Activated CD4-positive, CD25-positive, alpha-beta regulatory T cell treated with anti-CD3 and anti-CD28 coated beads, Interleukin-2, amount 50 U/mL, for 72 hours (primary cell): ENCODE results near the gene PDZK1.
"Not testable (repeated sequence)": the region's sequence is repeated elsewhere in the genome, so short reads cannot be mapped to it uniquely, and the experiment has no call there.

ENCODE experiments used
- DNase-seq: peaks from one replicate; pipeline ENCODE4 v3.0.0; 2021

PDZK1 gene

DNA sequence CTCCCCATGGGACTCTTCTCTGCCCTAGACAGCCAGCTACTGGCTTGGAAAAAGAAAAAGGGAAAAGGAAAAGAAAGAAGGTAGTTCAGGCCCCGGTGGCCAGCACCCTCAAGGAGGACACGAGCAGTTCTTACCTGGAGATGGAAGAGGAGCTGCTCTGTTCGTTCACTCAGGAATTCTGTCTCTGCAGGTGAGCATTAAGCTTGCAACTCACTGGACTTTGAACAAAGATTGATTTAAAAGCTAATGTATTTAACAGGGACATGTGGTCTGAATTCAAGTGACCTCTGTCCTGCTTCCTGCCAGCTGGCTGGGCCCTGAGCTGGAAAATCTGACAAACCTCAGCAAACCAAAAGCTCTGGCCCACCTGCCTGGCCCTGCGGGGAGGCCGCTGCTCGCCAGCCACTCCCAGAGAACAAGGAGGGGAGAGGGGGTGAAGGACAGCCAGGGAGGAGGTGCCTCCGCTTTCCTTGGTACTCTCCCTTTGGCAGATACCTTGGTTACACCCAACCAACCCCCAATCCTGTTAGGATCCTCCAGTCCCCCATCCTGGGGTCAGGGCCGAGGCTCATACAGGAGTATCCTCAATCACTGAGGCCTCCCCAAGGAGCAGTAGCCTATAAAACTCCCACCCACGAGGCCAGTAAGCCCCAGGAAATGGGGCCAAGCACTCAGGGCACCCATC, at the start of gene PDZK1:
TSS of gene PDZK1 (minus strand) at position 186 of the 685 bp plus-strand sequence. CDS start 19,347 bp downstream, outside the sequence.
- DNase-seq, result no peak

- no peak for DNase-seq
Observed at GRCh38 chr1:145751491-145752037, 44.4 kb upstream of the PDZK1 start.

GRCh38 chr1:145750426-145750825, 43.3 kb upstream of the PDZK1 start:
- no peak for DNase-seq

DNA sequence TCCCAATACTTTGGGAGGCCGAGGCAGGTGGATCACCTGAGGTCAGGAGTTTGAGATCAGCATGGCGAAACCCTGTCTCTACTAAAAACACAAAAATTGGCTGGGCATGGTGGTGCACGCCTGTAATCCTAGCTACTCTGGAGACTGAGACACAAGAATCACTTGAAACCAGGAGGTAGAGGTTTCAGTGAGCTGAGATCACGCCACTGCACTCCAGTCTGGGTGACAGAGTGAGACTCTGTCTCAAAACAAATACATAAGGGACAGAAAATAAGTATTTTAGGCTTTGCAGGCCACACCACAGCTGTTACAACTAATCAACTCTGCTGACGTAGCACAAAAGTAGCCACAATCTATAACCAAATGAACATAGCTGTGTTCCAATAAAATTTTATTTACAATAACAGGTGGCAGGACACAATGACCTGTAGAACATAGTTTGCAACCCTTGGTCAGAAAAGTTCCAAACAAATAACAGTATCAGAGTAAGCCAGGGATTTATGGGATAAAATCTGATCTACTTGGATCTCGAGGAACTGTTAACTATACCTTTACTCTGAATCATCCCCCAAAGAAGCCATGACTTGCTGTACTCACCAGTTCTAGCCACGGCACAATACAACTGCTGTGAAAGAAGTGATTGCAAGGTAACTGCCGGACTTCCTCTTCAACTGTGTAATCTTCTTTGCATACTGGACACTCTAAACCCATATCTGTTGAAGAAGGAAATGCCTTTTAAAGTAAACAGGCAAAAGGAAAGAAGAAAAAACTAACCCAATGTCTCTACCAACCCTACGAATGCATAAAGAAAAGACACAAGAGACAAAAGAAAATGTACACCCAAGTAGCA, 40.5 kb upstream of the PDZK1 start:
- DNase-seq, result no peak

DNA sequence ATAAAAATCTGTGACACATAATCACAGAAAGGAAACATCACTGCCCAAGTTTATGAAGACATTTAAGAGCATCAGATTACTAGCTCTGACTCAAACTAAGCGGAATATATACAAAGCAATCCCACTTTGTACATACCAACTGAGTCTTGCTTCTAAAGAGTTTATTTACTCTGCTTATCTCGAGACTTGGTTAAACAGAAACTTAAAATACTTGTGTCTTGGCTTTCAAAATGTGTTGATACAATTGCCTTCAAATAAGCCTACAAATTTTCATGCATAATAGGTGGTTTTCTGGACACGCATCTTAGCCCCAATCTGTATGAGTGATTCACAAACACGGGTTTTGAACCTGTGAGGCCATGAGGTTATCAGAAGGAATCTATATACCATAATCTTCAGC, 33.1 kb upstream of the PDZK1 start:
- no peak for DNase-seq

DNA sequence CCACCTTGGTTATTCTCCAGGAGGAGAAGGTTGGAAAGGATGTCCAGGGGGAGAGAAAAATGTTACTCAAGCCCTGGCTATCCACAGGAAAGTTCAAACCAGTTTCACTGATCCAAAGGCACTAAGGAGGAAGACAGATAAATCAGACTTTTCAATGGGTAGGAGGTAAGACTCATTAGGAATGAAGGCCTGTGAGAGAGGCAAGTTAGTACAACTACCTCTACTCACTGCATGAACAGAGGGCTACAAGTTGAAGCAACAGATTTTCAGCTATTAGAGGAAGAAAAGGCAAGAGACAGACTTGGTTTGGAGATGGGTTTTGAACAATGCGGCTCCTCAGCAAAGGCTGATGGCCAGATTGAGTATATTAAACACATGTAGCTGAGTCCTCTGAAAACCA, 29.0 kb upstream of the PDZK1 start:
- DNase-seq, result no peak

- DNase-seq, result no peak
Observed at GRCh38 chr1:145730900-145731299, 23.7 kb upstream of the PDZK1 start.

GRCh38 chr1:145730467-145730866, 23.3 kb upstream of the PDZK1 start:
- DNase-seq, result no peak

GRCh38 chr1:145729666-145730436, 22.7 kb upstream of the PDZK1 start:
- no peak for DNase-seq

DNA sequence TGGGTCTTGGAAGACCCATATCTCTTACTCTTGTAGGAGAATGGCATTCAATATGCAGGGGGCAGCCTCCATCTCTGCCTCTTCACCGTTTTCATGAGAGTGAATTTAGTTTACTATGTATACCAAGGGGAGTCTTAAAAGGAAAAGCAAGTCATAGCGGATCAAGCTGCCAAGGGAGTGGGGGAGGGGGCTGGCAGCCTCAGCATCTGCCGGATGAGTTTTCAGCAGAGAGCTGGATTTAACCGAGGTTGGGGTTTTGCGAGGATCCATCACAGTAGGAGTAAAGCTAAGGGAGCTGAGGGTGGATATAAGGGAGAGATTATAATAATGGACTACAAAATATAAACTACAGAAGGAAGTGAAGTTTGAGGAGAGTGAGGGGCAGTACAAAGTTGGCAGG, 22.0 kb upstream of the PDZK1 start:
- DNase-seq, result no peak

GRCh38 chr1:145726193-145726592, 19.0 kb upstream of the PDZK1 start:
- DNase-seq, result not testable (repeated sequence)

GRCh38 chr1:145720878-145721671, 13.9 kb upstream of the PDZK1 start:
- DNase-seq, result peak; percentile 78

- no peak for DNase-seq
Observed at GRCh38 chr1:145720556-145720877, 13.3 kb upstream of the PDZK1 start.

DNA sequence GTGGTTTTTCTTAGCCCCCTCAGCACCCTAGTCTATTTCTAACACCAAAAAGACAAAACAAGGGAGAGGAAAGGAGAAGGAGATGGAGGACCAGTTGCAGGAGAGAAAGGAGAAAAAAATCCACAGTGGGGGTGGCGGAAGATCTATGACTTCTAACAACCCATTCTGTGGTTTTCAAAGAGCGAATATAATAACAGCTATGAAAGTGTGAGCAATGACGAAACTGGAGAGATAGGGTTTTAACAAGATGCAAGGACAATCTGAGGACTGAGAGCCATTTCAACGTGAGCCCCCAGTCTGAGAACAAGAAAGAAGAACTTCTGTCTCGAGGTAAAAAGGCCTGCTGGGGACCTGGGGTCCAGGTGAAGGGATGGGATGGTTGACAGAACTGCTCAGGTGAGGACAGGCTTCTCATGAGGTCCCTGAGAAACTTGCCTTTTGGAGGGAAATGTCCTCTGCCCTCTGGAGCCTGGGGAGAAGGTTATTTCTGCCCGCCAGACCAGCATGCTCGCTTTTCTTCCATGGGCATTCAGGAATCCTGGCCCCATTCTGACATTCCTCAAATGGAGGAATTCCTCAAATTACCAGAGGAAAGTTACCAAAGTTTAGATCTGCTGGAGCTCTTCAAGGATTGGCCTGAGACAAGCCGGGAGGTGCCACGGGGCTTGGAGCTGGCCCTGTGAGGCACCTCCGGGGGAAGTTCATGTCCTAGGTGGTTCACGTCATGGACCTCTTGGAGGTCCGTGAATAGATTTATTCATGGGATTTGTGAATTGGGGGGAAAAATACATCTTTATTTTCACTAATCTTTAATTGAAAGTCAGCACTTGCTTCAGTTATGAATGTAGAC, 12.3 kb upstream of the PDZK1 start, which contains the start of gene CD160:
TSS of gene CD160 (plus strand) at position 270 of the 850 bp plus-strand sequence. CDS start 8,829 bp downstream, outside the sequence.
- no peak for DNase-seq

GRCh38 chr1:145718465-145718864, 11.3 kb upstream of the PDZK1 start:
- DNase-seq, result not testable (repeated sequence)

GRCh38 chr1:145717833-145718232, 10.7 kb upstream of the PDZK1 start:
- DNase-seq, result no peak

- DNase-seq, result no peak
Observed at GRCh38 chr1:145716641-145717345, 9.6 kb upstream of the PDZK1 start.

GRCh38 chr1:145714524-145715111, 7.5 kb upstream of the PDZK1 start:
- no peak for DNase-seq

- no peak for DNase-seq
Observed at GRCh38 chr1:145711213-145711651, 4.1 kb upstream of the PDZK1 start.
